ENCODE measurements around the gene SRPK2. TPM values are rescaled to one million over a fixed set of nuclear protein-coding genes. Genes with fewer than 3 reads are reported as not detected.

SRPK2 gene
- total and polyA plus RNA-seq, 2 of the 13 experiments (the other 11 are each of a cell fraction or from before 2014, with no cell fraction given): 10.1 to 22.3 TPM

DNA sequence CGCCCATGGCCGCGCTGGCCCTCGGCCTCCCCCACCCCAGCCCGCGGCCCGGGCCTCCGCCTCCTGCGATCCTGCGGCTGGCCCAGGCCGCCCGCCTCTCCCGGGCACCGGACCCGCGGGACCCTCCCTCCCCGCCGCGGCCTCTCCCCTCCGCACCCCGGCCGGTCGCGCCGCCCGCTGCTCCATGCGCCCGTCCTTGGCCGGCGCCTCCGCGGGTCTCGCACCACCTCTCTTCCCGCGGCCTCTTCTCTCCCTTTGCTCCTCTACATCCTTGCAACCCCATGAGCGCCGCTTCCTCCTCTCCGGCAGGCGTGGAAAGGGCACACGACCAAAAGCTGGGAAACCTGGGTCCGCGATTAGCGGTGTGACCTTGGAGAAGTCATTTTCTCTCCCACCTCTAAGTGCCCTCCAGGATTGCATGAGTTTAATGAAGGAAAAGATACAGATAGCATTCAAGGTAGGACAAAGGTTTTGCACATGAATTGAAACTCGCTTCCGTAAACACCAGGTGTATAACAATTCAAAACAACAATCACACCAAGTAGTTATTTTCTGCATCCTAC lies 448 bp upstream of the SRPK2 start (continued):
- TF ChIP-seq MXD4 (CRISPR knock-in tag; IDR thresholded peaks at IDR 0.05): no peak
- peak; percentile 58 for TF ChIP-seq ASH2L (IDR thresholded peaks at IDR 0.05; ENCODE audit: insufficient read length, low read depth, low read length)
- TF ChIP-seq HNF1B (CRISPR knock-in tag; IDR thresholded peaks at IDR 0.05): no peak
- TF ChIP-seq TBX2 (CRISPR knock-in tag; IDR thresholded peaks at IDR 0.05; ENCODE audit: borderline replicate concordance): no peak
- no peak for TF ChIP-seq ZFP62 (CRISPR knock-in tag; IDR thresholded peaks at IDR 0.05)
- no peak for TF ChIP-seq EZH2 (conservative IDR thresholded peaks at IDR 0.05; ENCODE audit: low read depth, low read length)
- no peak for TF ChIP-seq ZNF567 (CRISPR knock-in tag; IDR thresholded peaks at IDR 0.05; ENCODE audit: borderline replicate concordance)
- no peak for TF ChIP-seq ZNF329 (CRISPR knock-in tag; IDR thresholded peaks at IDR 0.05; ENCODE audit: low read depth)
- TF ChIP-seq NR2F6 (IDR thresholded peaks at IDR 0.05): no peak
- 0 out of 2 replicates have a peak, but pooled peaks have one; percentile 21 for TF ChIP-seq NR2F6 (CRISPR knock-in tag; IDR thresholded peaks at IDR 0.05)
- no peak for TF ChIP-seq HCFC1 (IDR thresholded peaks at IDR 0.05; ENCODE audit: low read depth, low read length)
- TF ChIP-seq TEAD2 (CRISPR knock-in tag; IDR thresholded peaks at IDR 0.05): no peak
- TF ChIP-seq RBAK (CRISPR knock-in tag; IDR thresholded peaks at IDR 0.05): no peak
- TF ChIP-seq, protein P1, sequence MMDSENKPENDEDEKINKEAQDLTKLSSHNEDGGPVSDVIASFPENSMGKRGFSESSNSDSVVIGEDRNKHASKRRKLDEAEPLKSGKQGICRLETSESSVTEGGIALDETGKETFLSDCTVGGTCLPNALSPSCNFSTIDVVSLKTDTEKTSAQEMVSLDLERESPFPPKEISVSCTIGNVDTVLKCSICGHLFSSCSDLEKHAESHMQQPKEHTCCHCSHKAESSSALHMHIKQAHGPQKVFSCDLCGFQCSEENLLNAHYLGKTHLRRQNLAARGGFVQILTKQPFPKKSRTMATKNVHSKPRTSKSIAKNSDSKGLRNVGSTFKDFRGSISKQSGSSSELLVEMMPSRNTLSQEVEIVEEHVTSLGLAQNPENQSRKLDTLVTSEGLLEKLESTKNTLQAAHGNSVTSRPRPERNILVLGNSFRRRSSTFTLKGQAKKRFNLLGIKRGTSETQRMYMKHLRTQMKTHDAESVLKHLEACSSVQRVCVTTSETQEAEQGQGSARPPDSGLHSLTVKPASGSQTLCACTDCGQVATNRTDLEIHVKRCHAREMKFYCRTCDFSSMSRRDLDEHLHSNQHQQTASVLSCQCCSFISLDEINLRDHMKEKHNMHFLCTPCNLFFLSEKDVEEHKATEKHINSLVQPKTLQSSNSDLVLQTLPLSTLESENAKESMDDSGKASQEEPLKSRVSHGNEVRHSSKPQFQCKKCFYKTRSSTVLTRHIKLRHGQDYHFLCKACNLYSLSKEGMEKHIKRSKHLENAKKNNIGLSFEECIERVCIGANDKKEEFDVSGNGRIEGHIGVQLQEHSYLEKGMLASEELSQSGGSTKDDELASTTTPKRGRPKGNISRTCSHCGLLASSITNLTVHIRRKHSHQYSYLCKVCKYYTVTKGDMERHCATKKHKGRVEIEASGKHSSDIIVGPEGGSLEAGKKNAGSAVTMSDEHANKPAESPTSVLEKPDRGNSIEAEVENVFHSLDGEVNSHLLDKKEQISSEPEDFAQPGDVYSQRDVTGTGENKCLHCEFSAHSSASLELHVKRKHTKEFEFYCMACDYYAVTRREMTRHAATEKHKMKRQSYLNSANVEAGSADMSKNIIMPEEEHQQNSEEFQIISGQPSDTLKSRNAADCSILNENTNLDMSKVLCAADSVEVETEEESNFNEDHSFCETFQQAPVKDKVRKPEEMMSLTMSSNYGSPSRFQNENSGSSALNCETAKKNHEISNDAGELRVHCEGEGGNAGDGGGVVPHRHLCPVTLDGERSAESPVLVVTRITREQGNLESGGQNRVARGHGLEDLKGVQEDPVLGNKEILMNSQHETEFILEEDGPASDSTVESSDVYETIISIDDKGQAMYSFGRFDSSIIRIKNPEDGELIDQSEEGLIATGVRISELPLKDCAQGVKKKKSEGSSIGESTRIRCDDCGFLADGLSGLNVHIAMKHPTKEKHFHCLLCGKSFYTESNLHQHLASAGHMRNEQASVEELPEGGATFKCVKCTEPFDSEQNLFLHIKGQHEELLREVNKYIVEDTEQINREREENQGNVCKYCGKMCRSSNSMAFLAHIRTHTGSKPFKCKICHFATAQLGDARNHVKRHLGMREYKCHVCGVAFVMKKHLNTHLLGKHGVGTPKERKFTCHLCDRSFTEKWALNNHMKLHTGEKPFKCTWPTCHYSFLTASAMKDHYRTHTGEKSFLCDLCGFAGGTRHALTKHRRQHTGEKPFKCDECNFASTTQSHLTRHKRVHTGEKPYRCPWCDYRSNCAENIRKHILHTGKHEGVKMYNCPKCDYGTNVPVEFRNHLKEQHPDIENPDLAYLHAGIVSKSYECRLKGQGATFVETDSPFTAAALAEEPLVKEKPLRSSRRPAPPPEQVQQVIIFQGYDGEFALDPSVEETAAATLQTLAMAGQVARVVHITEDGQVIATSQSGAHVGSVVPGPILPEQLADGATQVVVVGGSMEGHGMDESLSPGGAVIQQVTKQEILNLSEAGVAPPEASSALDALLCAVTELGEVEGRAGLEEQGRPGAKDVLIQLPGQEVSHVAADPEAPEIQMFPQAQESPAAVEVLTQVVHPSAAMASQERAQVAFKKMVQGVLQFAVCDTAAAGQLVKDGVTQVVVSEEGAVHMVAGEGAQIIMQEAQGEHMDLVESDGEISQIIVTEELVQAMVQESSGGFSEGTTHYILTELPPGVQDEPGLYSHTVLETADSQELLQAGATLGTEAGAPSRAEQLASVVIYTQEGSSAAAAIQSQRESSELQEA (CRISPR knock-in tag; IDR thresholded peaks at IDR 0.05; ENCODE audit: not compliant biosample characterization): no peak
- no peak for TF ChIP-seq ZNF563 (CRISPR knock-in tag; IDR thresholded peaks at IDR 0.05)
- no peak; the same call in 1 of the 2 replicates for TF ChIP-seq GABPB1 (CRISPR knock-in tag; IDR thresholded peaks at IDR 0.05)
- TF ChIP-seq ZNF772 (CRISPR knock-in tag; IDR thresholded peaks at IDR 0.05): no peak
- TF ChIP-seq RFX1 (IDR thresholded peaks at IDR 0.05): no peak
- TF ChIP-seq SIX1 (CRISPR knock-in tag; IDR thresholded peaks at IDR 0.05; ENCODE audit: borderline replicate concordance): no peak
- TF ChIP-seq SMAD9 (CRISPR knock-in tag; IDR thresholded peaks at IDR 0.05): no peak
- TF ChIP-seq NFRKB (IDR thresholded peaks at IDR 0.05): no peak
- no peak for TF ChIP-seq NCOR1 (IDR thresholded peaks at IDR 0.05; ENCODE audit: borderline replicate concordance, low read length)
- TF ChIP-seq YEATS2 (CRISPR knock-in tag; IDR thresholded peaks at IDR 0.05; ENCODE audit: borderline replicate concordance): 0 out of 2 replicates have a peak, but pooled peaks have one; percentile 21

Data from HepG2 (cell line).